Loucy (cell line): ENCODE results near the gene PPP1R2B.

Source experiments
- CTCF ChIP-seq: fragments of 200-600 bp; sonication (generic); conservative IDR thresholded peaks from 2 replicates; pipeline ENCODE4 v1.5.1; 2014; ENCODE audit warnings: mild to moderate bottlenecking, antibody characterized with exemption, low read length
- EZH2phosphoT487 ChIP-seq: fragments of 200-600 bp; IDR thresholded peaks from 2 replicates; pipeline ENCODE4 v1.6.1; 2018; ENCODE audit warnings: antibody characterized with exemption, mild to moderate bottlenecking, moderate library complexity, borderline replicate concordance

GRCh38 chr5:156812959-156813358 lies 37.1 kb upstream of the PPP1R2B start:
- TF ChIP-seq CTCF (no peak), EZH2phosphoT487 (no peak)
